Cardiac fibroblast (primary cell): ENCODE results near the gene PEX5L.

Experiments used
- DNase-seq, 2 donors: peaks; one replicate each; pipeline versions ENCODE4 v3.0.0 to v3.0.0-alpha.2; 2010; ENCODE audit warnings: low read depth in 2 of 2
- H3K4me3 ChIP-seq, 2 donors: replicated peaks in 1 of 2; 1 replicate in 1 of 2; 2 replicates in 1 of 2; pipeline ENCODE4 v1.5.1; 2011; ENCODE audit warnings: low read depth in 2 of 2, low read length in 2 of 2, mild to moderate bottlenecking in 2 of 2, moderate library complexity in 1 of 2
- CTCF ChIP-seq: IDR thresholded peaks from one replicate; pipeline ENCODE4 v1.5.1; 2011; ENCODE audit warnings: low read depth, mild to moderate bottlenecking, low read length, inconsistent platforms

Gene PEX5L

GRCh38 chr3:179848711-179849110, 188.0 kb downstream of the PEX5L start:
- no peak for DNase-seq
- no peak for TF ChIP-seq CTCF
- no peak overlapping the region for H3K4me3 ChIP-seq

- no peak for DNase-seq
- no peak overlapping the region for H3K4me3 ChIP-seq
- no peak for TF ChIP-seq CTCF
Observed at GRCh38 chr3:179842061-179842460, 194.7 kb downstream of the PEX5L start.

DNA sequence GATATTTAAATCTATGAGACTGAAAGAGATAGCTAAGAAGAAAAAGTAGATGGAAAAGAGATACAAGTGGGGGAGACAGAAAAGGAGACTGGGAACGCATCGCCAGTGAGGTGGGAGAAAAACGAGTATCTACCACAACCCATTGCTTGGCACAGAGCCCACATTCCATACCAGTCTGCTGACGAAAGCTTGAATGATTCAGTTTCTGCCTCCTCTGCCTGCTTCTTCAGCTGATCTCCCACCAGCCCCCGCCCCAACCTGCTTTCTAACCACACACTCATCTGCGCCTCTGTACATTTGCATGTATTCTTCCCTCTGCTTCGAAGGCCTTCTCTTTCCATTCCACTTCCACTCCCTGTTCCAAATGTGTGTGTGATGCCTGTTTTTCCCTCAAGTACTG, 195.8 kb downstream of the PEX5L start:
- peak; percentile 45 to 65 for DNase-seq
- no peak overlapping the region for H3K4me3 ChIP-seq
- TF ChIP-seq CTCF, result no peak

GRCh38 chr3:179837374-179837773, 199.4 kb downstream of the PEX5L start:
- peak; percentile 20 to 27 for DNase-seq
- no peak overlapping the region for H3K4me3 ChIP-seq
- no peak for TF ChIP-seq CTCF

GRCh38 chr3:179833294-179833693, 203.4 kb downstream of the PEX5L start:
- H3K4me3 ChIP-seq, result no peak overlapping the region
- TF ChIP-seq CTCF, result no peak
- DNase-seq, result no peak

GRCh38 chr3:179832333-179832854, 204.3 kb downstream of the PEX5L start:
- no peak overlapping the region for H3K4me3 ChIP-seq
- no peak for TF ChIP-seq CTCF

DNA sequence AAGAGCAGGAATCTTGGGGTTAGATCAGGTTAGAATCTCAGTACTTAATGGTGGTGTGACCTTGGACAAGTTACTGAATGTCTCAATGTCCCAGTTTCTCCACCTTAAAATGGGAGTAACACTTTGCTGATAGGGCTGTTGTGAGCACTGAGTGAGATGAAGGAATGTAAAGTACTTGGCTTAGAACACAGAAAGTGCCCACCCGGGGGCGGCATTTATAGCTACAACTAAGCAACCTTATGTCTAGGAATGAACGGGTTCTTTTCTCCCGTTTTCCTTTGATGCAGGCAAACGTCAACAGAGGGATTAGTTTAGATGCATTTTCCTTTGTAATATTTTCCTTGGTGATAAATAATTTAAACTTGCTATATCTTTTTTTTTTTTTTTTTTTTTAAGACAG, 207.3 kb downstream of the PEX5L start:
- no peak overlapping the region for H3K4me3 ChIP-seq
- no peak for TF ChIP-seq CTCF
- DNase-seq, result no peak

More at GRCh38 chr3:179832333-179832854, 204.3 kb downstream of the PEX5L start:
- no peak for DNase-seq
